HFFc6 (cell line): ENCODE measurements around the gene HS6ST2. TPM values are rescaled to one million over a fixed set of nuclear protein-coding genes. Genes with fewer than 3 reads are reported as not detected.

Source experiments
- DNase-seq: peaks from one replicate; pipeline ENCODE4 v3.0.0-alpha.2; 2018
- H3K27ac Mint-ChIP-seq: 2 replicates; pipeline ENCODE4 v1.8.0; 2020; ENCODE audit warnings: mild to moderate bottlenecking, mixed read lengths
- H3K27me3 Mint-ChIP-seq: 2 replicates; pipeline ENCODE4 v1.8.0; 2021; ENCODE audit warnings: mild to moderate bottlenecking, moderate library complexity, mixed read lengths; ENCODE audit not compliant: insufficient read depth
- H3K36me3 Mint-ChIP-seq: 2 replicates; pipeline ENCODE4 v1.8.0; 2021; ENCODE audit warnings: low read depth, mixed read lengths
- H3K4me1 Mint-ChIP-seq: 2 replicates; pipeline ENCODE4 v1.8.0; 2020; ENCODE audit warnings: low read depth, mixed read lengths
- H3K4me3 Mint-ChIP-seq: 2 replicates; pipeline ENCODE4 v1.8.0; 2020; ENCODE audit warnings: mild to moderate bottlenecking, moderate library complexity, mixed read lengths
- H3K9me3 Mint-ChIP-seq: 2 replicates; pipeline ENCODE4 v1.8.0; 2020; ENCODE audit warnings: mild to moderate bottlenecking, mixed read lengths
- total RNA-seq, 6 experiments: library from RNA; stranded (reverse); fragmentation: NEBNext Ultra II Directional; extraction: Animal tissue kit (Norgen Biotek cat#: 25700); gene quantifications; 2 replicates in 1 of 6; 3 replicates in 5 of 6; pipeline ENCODE4 v1.2.3, GENCODE V29; 2021
- TF ChIP-seq, protein P1 (sequence below): fragments of 200-600 bp; sonication (generic); IDR thresholded peaks from 2 replicates; pipeline ENCODE4 v1.5.0; 2021; ENCODE audit warnings: antibody characterized with exemption, mild to moderate bottlenecking

The HS6ST2 gene
- total RNA-seq, 6 experiments from 2014 or later, result not detected

DNA sequence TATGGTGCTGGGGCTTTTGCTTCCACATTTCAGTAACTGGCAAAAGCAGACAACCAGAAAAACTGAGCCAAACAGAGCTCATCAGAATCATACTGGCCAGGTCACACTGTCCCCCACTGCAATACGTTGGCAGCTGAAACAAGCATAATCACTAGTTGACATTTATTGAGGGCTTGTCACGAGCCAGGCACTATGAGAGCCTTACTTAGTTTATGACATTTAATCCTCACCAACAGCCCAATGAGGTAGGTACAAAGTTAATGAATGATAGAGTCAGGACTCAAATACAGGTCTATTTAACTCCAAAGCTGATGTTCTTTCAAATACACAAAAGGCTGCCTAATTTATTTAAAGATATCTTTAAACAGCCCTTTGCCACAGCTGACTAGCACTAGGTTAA is 295.6 kb downstream of the HS6ST2 start:
- H3K27me3 Mint-ChIP-seq, result peaks cover 1% of the 10 kb centered on the region; the same call in 1 of the 2 replicates
- no peaks in the 10 kb centered on the region for H3K9me3 Mint-ChIP-seq
- no peak for DNase-seq
- no peaks in the 10 kb centered on the region for H3K36me3 Mint-ChIP-seq
- H3K4me1 Mint-ChIP-seq, result no peaks in the 10 kb centered on the region
- TF ChIP-seq, protein P1, sequence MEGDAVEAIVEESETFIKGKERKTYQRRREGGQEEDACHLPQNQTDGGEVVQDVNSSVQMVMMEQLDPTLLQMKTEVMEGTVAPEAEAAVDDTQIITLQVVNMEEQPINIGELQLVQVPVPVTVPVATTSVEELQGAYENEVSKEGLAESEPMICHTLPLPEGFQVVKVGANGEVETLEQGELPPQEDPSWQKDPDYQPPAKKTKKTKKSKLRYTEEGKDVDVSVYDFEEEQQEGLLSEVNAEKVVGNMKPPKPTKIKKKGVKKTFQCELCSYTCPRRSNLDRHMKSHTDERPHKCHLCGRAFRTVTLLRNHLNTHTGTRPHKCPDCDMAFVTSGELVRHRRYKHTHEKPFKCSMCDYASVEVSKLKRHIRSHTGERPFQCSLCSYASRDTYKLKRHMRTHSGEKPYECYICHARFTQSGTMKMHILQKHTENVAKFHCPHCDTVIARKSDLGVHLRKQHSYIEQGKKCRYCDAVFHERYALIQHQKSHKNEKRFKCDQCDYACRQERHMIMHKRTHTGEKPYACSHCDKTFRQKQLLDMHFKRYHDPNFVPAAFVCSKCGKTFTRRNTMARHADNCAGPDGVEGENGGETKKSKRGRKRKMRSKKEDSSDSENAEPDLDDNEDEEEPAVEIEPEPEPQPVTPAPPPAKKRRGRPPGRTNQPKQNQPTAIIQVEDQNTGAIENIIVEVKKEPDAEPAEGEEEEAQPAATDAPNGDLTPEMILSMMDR, result no peak
- no peak overlapping the region for H3K27ac Mint-ChIP-seq
- no peak overlapping the region for H3K4me3 Mint-ChIP-seq

DNA sequence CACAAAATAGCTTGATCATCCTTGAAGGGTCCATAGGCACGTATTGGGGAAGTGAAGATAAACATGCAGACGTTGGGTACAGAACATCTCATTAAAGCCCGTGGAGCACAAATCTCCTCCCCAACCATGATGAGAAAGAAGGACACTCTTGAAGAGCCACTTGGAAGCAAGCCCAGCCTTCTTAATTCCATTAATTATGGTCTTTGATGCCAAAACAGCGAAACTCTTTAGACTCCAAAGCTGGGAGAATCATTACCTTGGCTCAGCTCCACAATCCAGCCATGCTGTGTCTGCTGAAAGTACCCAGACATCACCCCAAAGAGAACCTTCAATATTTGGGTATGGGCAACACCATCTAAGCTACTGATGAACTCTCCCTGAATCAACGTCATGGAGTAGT is 300.6 kb downstream of the HS6ST2 start:
- H3K9me3 Mint-ChIP-seq, result no peaks in the 10 kb centered on the region
- no peak for DNase-seq
- no peaks in the 10 kb centered on the region for H3K36me3 Mint-ChIP-seq

DNA sequence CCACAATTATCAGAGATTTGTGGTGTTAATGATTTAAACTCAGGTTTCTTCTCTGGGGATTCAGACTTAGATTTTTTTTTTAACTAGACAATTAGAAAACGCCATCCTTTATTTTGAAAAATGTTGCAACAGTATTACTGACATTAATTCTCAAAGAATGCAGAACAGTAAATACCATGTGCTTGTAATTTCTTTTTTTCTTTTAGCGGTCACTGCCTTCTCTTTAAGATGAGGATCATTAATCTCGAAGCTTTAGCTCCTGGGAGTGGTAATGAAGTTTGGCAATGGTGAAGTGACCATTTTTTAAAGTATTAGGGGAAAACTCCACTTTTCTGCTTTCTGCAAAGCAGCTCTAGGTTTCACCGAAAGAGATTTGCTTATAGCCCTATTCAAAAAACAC is 305.6 kb downstream of the HS6ST2 start:
- Mint-ChIP-seq H3K27ac (no peak overlapping the region), H3K4me1 (no peaks in the 10 kb centered on the region), H3K36me3 (no peaks in the 10 kb centered on the region), H3K27me3 (no peaks in the 10 kb centered on the region), H3K4me3 (no peak overlapping the region), H3K9me3 (no peaks in the 10 kb centered on the region)
- no peak for DNase-seq
- TF ChIP-seq, protein P1, result no peak

More for the DNA sequence above, 300.6 kb downstream of the HS6ST2 start:
- TF ChIP-seq, protein P1, result no peak
- H3K27me3 Mint-ChIP-seq, result no peaks in the 10 kb centered on the region
- H3K27ac Mint-ChIP-seq, result no peak overlapping the region
- no peaks in the 10 kb centered on the region for H3K4me1 Mint-ChIP-seq
- no peak overlapping the region for H3K4me3 Mint-ChIP-seq

DNA sequence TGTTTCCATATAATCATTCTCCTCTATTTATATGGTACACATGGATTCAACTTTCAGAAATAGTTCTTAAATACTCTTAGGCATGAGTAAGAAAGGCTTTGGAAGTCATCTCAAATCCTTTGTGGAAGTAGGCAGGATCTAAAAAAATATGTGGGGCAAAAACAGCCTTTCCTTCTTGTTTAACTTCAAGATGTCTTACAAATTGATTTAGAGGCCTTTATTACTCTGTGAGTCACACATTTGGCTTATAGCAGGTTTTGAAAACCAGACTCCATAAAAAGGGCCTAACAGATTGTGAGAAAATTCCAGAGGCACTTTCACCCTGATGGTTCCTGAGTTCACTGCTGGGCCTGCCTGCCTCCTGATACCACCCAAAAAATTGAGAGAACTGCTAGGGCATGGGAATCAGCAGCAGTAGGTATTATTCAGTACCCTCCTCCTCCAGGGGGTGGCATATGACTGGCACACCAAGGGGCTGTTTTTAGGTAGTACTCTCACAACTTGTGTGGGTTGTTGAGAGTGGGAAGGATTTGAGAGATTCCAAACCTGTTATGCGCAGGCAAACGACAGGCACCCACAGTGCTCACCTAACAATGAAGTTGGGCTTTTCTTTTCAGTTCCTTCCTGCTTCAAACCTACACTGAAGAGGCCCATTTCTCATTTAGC is 306.9 kb downstream of the HS6ST2 start:
- H3K27ac Mint-ChIP-seq, result no peak overlapping the region
- H3K4me1 Mint-ChIP-seq, result no peaks in the 10 kb centered on the region
- H3K27me3 Mint-ChIP-seq, result no peaks in the 10 kb centered on the region
- TF ChIP-seq, protein P1, result no peak
- H3K4me3 Mint-ChIP-seq, result no peak overlapping the region
- no peak for DNase-seq
- no peaks in the 10 kb centered on the region for H3K9me3 Mint-ChIP-seq
- H3K36me3 Mint-ChIP-seq, result no peaks in the 10 kb centered on the region

DNA sequence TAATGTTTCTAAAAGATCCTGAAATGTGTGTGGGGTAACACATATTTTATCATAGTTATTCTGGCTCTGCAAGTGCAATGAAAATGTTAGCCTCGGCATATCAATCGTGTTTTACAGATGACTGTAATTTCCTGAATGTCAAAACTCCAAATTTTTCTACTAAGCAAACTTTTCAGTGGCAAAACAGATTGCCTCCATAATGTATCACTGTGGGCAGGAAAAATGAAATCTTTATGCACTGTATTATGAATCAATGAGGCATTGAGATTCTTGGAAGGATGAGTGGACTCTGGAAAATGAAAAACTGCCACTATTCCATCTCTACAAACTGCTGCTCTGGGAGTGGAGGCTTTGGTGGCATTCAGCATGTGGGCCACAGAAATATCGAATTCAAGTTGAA is 309.5 kb downstream of the HS6ST2 start:
- no peak overlapping the region for H3K27ac Mint-ChIP-seq
- TF ChIP-seq, protein P1, result no peak
- H3K36me3 Mint-ChIP-seq, result no peaks in the 10 kb centered on the region
- no peaks in the 10 kb centered on the region for H3K9me3 Mint-ChIP-seq
- H3K4me1 Mint-ChIP-seq, result no peaks in the 10 kb centered on the region
- DNase-seq, result no peak
- no peak overlapping the region for H3K4me3 Mint-ChIP-seq
- H3K27me3 Mint-ChIP-seq, result no peaks in the 10 kb centered on the region; the same call in 1 of the 2 replicates
